Mammary epithelial cell (primary cell): ENCODE measurements around the gene PBOV1.

ENCODE experiments used
- CTCF ChIP-seq, 2 donors: IDR thresholded peaks in 1 of 2; conservative IDR thresholded peaks in 1 of 2; 2 replicates each; pipeline ENCODE4 v1.5.1; 2011 to 2012; ENCODE audit warnings: inconsistent platforms in 2 of 2, low read length in 2 of 2, mild to moderate bottlenecking in 2 of 2, control low read depth in 1 of 2, low read depth in 1 of 2; ENCODE audit not compliant: insufficient read depth in 1 of 2; ENCODE audit errors: extremely low read depth in 1 of 2
- EZH2 ChIP-seq: IDR thresholded peaks from 2 replicates; pipeline ENCODE4 v1.6.1; 2012; ENCODE audit warnings: low read length, inconsistent platforms, borderline replicate concordance

GRCh38 chr6:138198430-138199091 lies 19.7 kb downstream of the PBOV1 start:
- TF ChIP-seq CTCF (conservative IDR thresholded peaks at IDR 0.05 in 1 of 2, IDR thresholded peaks at IDR 0.05 in 1 of 2; ENCODE audit: extremely low read depth in 1 of 2, insufficient read depth in 1 of 2, low read depth in 1 of 2, low read length in 2 of 2) = no peak
- TF ChIP-seq EZH2 = no peak
